ENCODE measurements around the gene SELENON. TPM values are rescaled to one million over a fixed set of nuclear protein-coding genes. Genes with fewer than 3 reads are reported as not detected.

The SELENON gene
- total and polyA plus RNA-seq, 2 of the 13 experiments (the other 11 are each of a cell fraction or from before 2014, with no cell fraction given): 3.8 to 8.0 TPM

DNA sequence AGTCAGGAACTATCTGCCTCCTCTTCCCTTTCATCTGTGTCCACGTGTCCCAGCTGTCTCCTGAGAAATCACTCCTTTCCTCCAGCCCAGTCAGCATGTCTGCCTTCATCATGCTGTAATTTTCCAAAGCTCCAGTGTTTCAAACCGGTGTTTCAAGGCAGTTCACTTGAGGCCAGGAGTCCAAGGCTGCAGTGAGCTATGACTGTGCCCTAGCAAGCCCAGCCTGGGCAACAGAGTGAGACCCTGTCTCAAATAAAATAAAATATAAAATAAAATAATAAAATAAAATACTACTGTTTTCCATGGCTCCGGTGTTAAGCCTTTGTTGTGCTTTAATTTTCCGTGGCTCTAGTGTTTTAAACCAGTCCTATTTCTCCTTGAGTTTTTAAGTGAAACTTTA lies 7.9 kb upstream of the SELENON start:
- Histone ChIP-seq H3K9ac (ENCODE audit: insufficient read depth, low read depth, low read length) (no peak overlapping the region), H3K9me3 (ENCODE audit: low read length) (no peaks in the 10 kb centered on the region), H3K79me2 (ENCODE audit: insufficient read depth, low read length) (no peaks in the 10 kb centered on the region), H4K20me1 (ENCODE audit: insufficient read depth, low read length) (no peaks in the 10 kb centered on the region), H2AFZ (ENCODE audit: low read length) (no peak overlapping the region), H3K4me2 (ENCODE audit: low read depth, low read length) (no peak overlapping the region), H3K27ac (ENCODE audit: extremely low read length, insufficient read depth, low read length) (no peak overlapping the region), H3K36me3 (replicated peaks in 1 of 2; ENCODE audit: control insufficient read depth in 1 of 2, insufficient read depth in 2 of 2, low read length in 2 of 2) (no peaks in the 10 kb centered on the region), H3K27me3 (ENCODE audit: control insufficient read depth in 1 of 2, insufficient read depth in 2 of 2, low read length in 2 of 2) (peaks cover 0 to 34% of the 10 kb centered on the region in 2 experiments; a peak in 3 of 5 replicates), H3K4me1 (ENCODE audit: insufficient read depth, low read length) (peaks cover 20% of the 10 kb centered on the region), H3K4me3 (replicated peaks in 1 of 3; ENCODE audit: insufficient read depth in 1 of 3, low read depth in 2 of 3, low read length in 3 of 3) (no peak overlapping the region)
- POLR2A ChIA-PET: no interaction called here
- CTCF ChIA-PET (ENCODE audit: low intra/inter-chr PET ratio, low total read pairs): no interaction called here
- WGBS (ENCODE audit: low lambda C conversion rate): 43% methylated on average over 4 of the region's 4 CpGs
- in situ Hi-C loops (cut with HindIII; ENCODE audit: extremely low pct_ligation_motif_present, low pct_unique_long_range_greater_than_20kb): no loop called here
- DNase-seq (ENCODE audit: low spot score) (no peak), ATAC-seq (peak; percentile 18; the same call in 1 of the 3 replicates), FAIRE-seq (no peak)
- TF ChIP-seq ZNF546 (CRISPR knock-in tag; conservative IDR thresholded peaks at IDR 0.05) (no peak), MIER2 (CRISPR knock-in tag; IDR thresholded peaks at IDR 0.05) (no peak), EP300 (IDR thresholded peaks at IDR 0.05; ENCODE audit: low read depth in 2 of 2, low read length in 2 of 2) (peak in 1 of 2 experiments; percentile 10; a peak in 1 of 4 replicates), EP300 (CRISPR knock-in tag; IDR thresholded peaks at IDR 0.05; ENCODE audit: borderline replicate concordance) (no peak), ZNF121 (CRISPR knock-in tag; IDR thresholded peaks at IDR 0.05) (peak; percentile 95), ZFP36L2 (CRISPR knock-in tag; IDR thresholded peaks at IDR 0.05) (no peak), ZNF17 (CRISPR knock-in tag; IDR thresholded peaks at IDR 0.05) (no peak), HNF4A (CRISPR knock-in tag; IDR thresholded peaks at IDR 0.05) (peak; percentile 37; the same call in 1 of the 2 replicates), FOXO1 (CRISPR knock-in tag; IDR thresholded peaks at IDR 0.05) (no peak), GATA4 (IDR thresholded peaks at IDR 0.05; ENCODE audit: borderline replicate concordance, low read depth) (no peak), ZNF550 (CRISPR knock-in tag; IDR thresholded peaks at IDR 0.05; ENCODE audit: borderline replicate concordance) (no peak), TIGD3 (CRISPR knock-in tag; IDR thresholded peaks at IDR 0.05; ENCODE audit: borderline replicate concordance) (no peak), NAIF1 (CRISPR knock-in tag; IDR thresholded peaks at IDR 0.05; ENCODE audit: borderline replicate concordance) (no peak), MXI1 (IDR thresholded peaks at IDR 0.05; ENCODE audit: borderline replicate concordance, low read depth, low read length) (no peak), THRA (CRISPR knock-in tag; IDR thresholded peaks at IDR 0.05; ENCODE audit: borderline replicate concordance) (peak; percentile 70; the same call in 1 of the 2 replicates), ZFP90 (CRISPR knock-in tag; IDR thresholded peaks at IDR 0.05; ENCODE audit: borderline replicate concordance) (peak; percentile 29; the same call in 1 of the 2 replicates), ZKSCAN1 (IDR thresholded peaks at IDR 0.05; ENCODE audit: low read length) (no peak), DR1 (CRISPR knock-in tag; IDR thresholded peaks at IDR 0.05) (no peak), RXRB (CRISPR knock-in tag; IDR thresholded peaks at IDR 0.05; ENCODE audit: borderline replicate concordance) (0 out of 2 replicates have a peak, but pooled peaks have one; percentile 21)
- TF ChIP-seq, protein P1, sequence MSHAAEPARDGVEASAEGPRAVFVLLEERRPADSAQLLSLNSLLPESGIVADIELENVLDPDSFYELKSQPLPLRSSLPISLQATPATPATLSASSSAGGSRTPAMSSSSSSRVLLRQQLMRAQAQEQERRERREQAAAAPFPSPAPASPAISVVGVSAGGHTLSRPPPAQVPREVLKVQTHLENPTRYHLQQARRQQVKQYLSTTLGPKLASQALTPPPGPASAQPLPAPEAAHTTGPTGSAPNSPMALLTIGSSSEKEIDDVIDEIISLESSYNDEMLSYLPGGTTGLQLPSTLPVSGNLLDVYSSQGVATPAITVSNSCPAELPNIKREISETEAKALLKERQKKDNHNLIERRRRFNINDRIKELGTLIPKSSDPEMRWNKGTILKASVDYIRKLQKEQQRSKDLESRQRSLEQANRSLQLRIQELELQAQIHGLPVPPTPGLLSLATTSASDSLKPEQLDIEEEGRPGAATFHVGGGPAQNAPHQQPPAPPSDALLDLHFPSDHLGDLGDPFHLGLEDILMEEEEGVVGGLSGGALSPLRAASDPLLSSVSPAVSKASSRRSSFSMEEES (CRISPR knock-in tag; IDR thresholded peaks at IDR 0.05): no peak
- BruUV-seq (replicated peaks): no TSS peak
- intact Hi-C loops (cut with micrococcal nuclease; ENCODE audit: unreplicated experiment): no loop called here
